GM23338 (cell line): ENCODE data around the gene PRPF40B. TPM values are rescaled to one million over a fixed set of nuclear protein-coding genes. Genes with fewer than 3 reads are reported as not detected.

ENCODE experiments used
- ATAC-seq: fragments of 200-7000 bp; cut with Tn5 transposase; 3 replicates; pipeline ENCODE4 v1.9.1; 2020
- DNase-seq: peaks from one replicate; pipeline ENCODE4 v3.0.0-alpha.2; 2015; ENCODE audit warnings: low spot score
- H2AFZ ChIP-seq: fragments of 200-600 bp; sonication (generic); 2 replicates; pipeline ENCODE4 v1.8.0; 2016; ENCODE audit warnings: antibody characterized with exemption, mild to moderate bottlenecking, moderate library complexity
- H3F3A ChIP-seq: fragments of 200-600 bp; sonication (generic); replicated peaks from 2 replicates; pipeline ENCODE4 v1.8.0; 2017; ENCODE audit warnings: antibody characterized with exemption, mixed run types, low read depth
- H3K27ac ChIP-seq: fragments of 200-600 bp; sonication (generic); 2 replicates; pipeline ENCODE4 v1.6.1; 2016; ENCODE audit warnings: low read depth
- H3K27me3 ChIP-seq: fragments of 200-600 bp; sonication (generic); 2 replicates; pipeline ENCODE4 v1.8.0; 2016; ENCODE audit warnings: mild to moderate bottlenecking, mixed run types, moderate library complexity; ENCODE audit not compliant: insufficient read depth
- H3K36me3 ChIP-seq: fragments of 200-600 bp; sonication (generic); 2 replicates; pipeline ENCODE4 v1.8.0; 2016; ENCODE audit warnings: mild to moderate bottlenecking; ENCODE audit not compliant: insufficient read depth
- H3K4me1 ChIP-seq: fragments of 200-600 bp; sonication (generic); 2 replicates; pipeline ENCODE4 v1.8.0; 2016; ENCODE audit warnings: mild to moderate bottlenecking, moderate library complexity; ENCODE audit not compliant: insufficient read depth
- H3K4me2 ChIP-seq: fragments of 200-600 bp; sonication (generic); 2 replicates; pipeline ENCODE4 v1.7.1; 2017; ENCODE audit warnings: mixed run types
- H3K4me3 ChIP-seq: fragments of 200-600 bp; sonication (generic); 2 replicates; pipeline ENCODE4 v1.6.1; 2016; ENCODE audit warnings: mixed run types
- H3K79me2 ChIP-seq: fragments of 200-600 bp; sonication (generic); replicated peaks from 2 replicates; pipeline ENCODE4 v1.8.0; 2017; ENCODE audit warnings: mild to moderate bottlenecking; ENCODE audit not compliant: insufficient read depth
- H3K9me2 ChIP-seq: fragments of 200-600 bp; sonication (generic); 2 replicates; pipeline ENCODE4 v1.8.0; 2017; ENCODE audit not compliant: insufficient read depth
- H4K20me1 ChIP-seq: fragments of 200-600 bp; sonication (generic); replicated peaks from 2 replicates; pipeline ENCODE4 v1.8.0; 2017; ENCODE audit warnings: mild to moderate bottlenecking; ENCODE audit not compliant: insufficient read depth
- H3K27ac Mint-ChIP-seq: 2 replicates; pipeline ENCODE4 v1.8.0; 2020; ENCODE audit warnings: inconsistent platforms, mild to moderate bottlenecking, moderate library complexity, mixed read lengths
- H3K27me3 Mint-ChIP-seq: 3 replicates; pipeline ENCODE4 v1.8.0; 2022; ENCODE audit warnings: low read depth, mild to moderate bottlenecking, moderate library complexity, mixed read lengths, inconsistent platforms; ENCODE audit not compliant: insufficient read depth, poor library complexity
- H3K36me3 Mint-ChIP-seq: 3 replicates; pipeline ENCODE4 v1.8.0; 2021; ENCODE audit warnings: low read depth, mild to moderate bottlenecking, inconsistent platforms, moderate library complexity, mixed read lengths
- H3K4me1 Mint-ChIP-seq: 3 replicates; pipeline ENCODE4 v1.8.0; 2020; ENCODE audit warnings: mild to moderate bottlenecking, inconsistent platforms, mixed read lengths
- H3K4me3 Mint-ChIP-seq: 3 replicates; pipeline ENCODE4 v1.8.0; 2021; ENCODE audit warnings: moderate library complexity, mild to moderate bottlenecking, inconsistent platforms, mixed read lengths
- H3K9me3 Mint-ChIP-seq: 3 replicates; pipeline ENCODE4 v1.8.0; 2020; ENCODE audit warnings: moderate library complexity, mild to moderate bottlenecking, inconsistent platforms, mixed read lengths
- CREB1 ChIP-seq: fragments of 250-450 bp; sonication (Bioruptor Pico); IDR thresholded peaks from 2 replicates; pipeline ENCODE4 v1.5.0; 2020; ENCODE audit warnings: low read depth, mild to moderate bottlenecking, moderate library complexity
- EZH2 ChIP-seq: fragments of 200-600 bp; sonication (generic); IDR thresholded peaks from one replicate; pipeline ENCODE4 v1.8.0; 2017; ENCODE audit warnings: antibody characterized with exemption, mild to moderate bottlenecking, low read depth; ENCODE audit not compliant: unreplicated experiment
- STAT1 ChIP-seq: IDR thresholded peaks from one replicate; pipeline ENCODE4 v1.6.1; 2016; ENCODE audit warnings: antibody characterized with exemption; ENCODE audit not compliant: unreplicated experiment
- ZNF114 ChIP-seq: fragments of 250-450 bp; sonication (Bioruptor Pico); IDR thresholded peaks from 2 replicates; pipeline ENCODE4 v1.5.0; 2020; ENCODE audit warnings: mild to moderate bottlenecking, moderate library complexity
- ZNF331 ChIP-seq: fragments of 250-450 bp; sonication (Bioruptor Pico); IDR thresholded peaks from 2 replicates; pipeline ENCODE4 v1.5.0; 2020; ENCODE audit warnings: low read depth, mild to moderate bottlenecking, moderate library complexity
- polyA plus RNA-seq: library from polyadenylated mRNA; unstranded; fragments of >200 nt; fragmentation: Nextera tagmentation; extraction: Ambion mirVana; gene quantifications from 2 replicates; pipeline ENCODE4 v1.2.1, GENCODE V29; 2016
- total RNA-seq: library from RNA; depleted of rRNA; stranded (reverse); fragments of >200 nt; shearing (Covaris generic); gene quantifications from 2 replicates; pipeline ENCODE4 v1.2.3, GENCODE V29; 2014
- TF ChIP-seq, protein P1 (sequence below): IDR thresholded peaks from one replicate; pipeline ENCODE4 v1.6.1; 2018; ENCODE audit warnings: antibody characterized with exemption; ENCODE audit not compliant: unreplicated experiment
- TF ChIP-seq, protein P2 (sequence below): fragments of 250-450 bp; sonication (Bioruptor Pico); IDR thresholded peaks from 2 replicates; pipeline ENCODE4 v1.5.0; 2020; ENCODE audit warnings: mild to moderate bottlenecking, moderate library complexity
- TF ChIP-seq, protein P3 (sequence below), 2 experiments: fragments of 200-600 bp in 1 of 2; sonication (generic) in 1 of 2; conservative IDR thresholded peaks; 2 replicates each; pipeline versions ENCODE4 v1.5.1 to v1.6.1; 2016 to 2017; ENCODE audit warnings: antibody characterized with exemption in 2 of 2, low read depth in 2 of 2, mild to moderate bottlenecking in 2 of 2, moderate library complexity in 1 of 2

Gene PRPF40B
- total and polyA plus RNA-seq, 2 experiments from 2014 or later: 17.9 to 19.0 TPM

DNA sequence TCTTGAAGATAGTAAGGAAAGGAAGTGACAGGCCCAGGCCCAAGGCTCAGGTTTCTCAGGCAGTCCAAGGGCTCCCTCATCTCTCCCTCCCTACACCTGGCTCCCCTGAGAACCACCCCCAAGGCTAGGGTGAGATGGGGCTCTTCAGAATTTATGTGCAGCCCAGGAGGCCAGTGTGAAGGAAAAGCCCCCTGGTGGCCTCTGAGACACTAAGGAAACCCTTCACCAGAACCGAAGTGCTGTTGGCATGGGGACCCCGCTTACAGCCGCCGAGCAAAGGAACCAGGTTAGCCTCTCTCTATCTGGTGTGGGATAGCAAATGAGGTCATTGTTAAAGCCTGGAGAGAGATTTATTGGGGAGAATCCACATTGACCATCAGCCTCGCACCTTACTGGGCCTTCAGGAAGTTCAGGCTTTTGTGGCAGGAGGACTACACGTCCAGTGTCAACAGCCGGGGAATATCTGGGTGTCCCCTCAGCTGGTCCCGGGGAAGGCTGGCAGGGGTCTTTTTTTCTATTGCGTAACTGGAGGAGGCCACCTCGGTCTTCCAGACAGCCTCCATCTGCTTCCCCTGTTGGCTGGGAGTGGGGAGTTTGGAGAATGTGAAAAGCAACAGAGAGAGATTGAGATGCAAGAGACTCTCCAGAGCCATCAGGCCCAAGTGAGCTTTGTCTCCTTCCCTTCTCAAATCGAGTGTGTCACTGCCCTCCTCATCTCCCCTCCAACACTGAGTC lies 36.0 kb upstream of the PRPF40B start:
- H3K4me1 Mint-ChIP-seq: peaks cover 7% of the 10 kb centered on the region; the same call in 2 of the 3 replicates
- peak; percentile 38 for DNase-seq

DNA sequence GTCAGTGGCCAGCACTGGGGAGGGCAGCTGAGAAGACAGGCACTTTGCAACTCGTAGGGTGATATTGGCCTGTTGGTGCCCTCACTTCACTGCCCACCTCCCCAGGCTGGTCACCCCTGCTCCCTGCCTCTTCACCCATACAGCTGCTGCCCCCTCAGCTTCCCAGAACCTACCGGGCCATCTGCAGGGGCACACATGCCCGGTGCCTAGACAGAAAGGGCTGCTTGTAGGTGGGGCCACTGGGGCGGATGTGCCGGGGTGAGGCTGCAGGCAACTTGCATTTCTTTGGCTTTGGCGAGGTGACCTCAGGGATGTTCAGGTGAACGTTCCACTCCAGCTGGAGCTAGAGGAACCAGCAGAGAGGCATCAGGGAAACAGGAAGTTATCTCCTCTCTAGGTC lies 35.1 kb upstream of the PRPF40B start:
- no peak overlapping the region for H3K4me3 Mint-ChIP-seq
- H3K36me3 Mint-ChIP-seq: peaks cover 10% of the 10 kb centered on the region
- H3K27ac Mint-ChIP-seq: no peak overlapping the region
- Histone ChIP-seq H3K79me2 (no peaks in the 10 kb centered on the region), H3F3A (no peaks in the 10 kb centered on the region), H3K4me2 (no peak overlapping the region), H3K9me2 (no peaks in the 10 kb centered on the region), H4K20me1 (no peaks in the 10 kb centered on the region; the same call in 1 of the 2 replicates), H3K4me1 (no peaks in the 10 kb centered on the region), H3K36me3 (no peaks in the 10 kb centered on the region), H3K27ac (no peak overlapping the region), H2AFZ (no peak overlapping the region), H3K27me3 (no peaks in the 10 kb centered on the region), H3K4me3 (no peak overlapping the region)
- DNase-seq (no peak), ATAC-seq (no peak)
- peaks cover 6% of the 10 kb centered on the region for H3K27me3 Mint-ChIP-seq
- H3K9me3 Mint-ChIP-seq: no peaks in the 10 kb centered on the region
- H3K4me1 Mint-ChIP-seq: peaks cover 7% of the 10 kb centered on the region; the same call in 2 of the 3 replicates
- TF ChIP-seq, protein P1, sequence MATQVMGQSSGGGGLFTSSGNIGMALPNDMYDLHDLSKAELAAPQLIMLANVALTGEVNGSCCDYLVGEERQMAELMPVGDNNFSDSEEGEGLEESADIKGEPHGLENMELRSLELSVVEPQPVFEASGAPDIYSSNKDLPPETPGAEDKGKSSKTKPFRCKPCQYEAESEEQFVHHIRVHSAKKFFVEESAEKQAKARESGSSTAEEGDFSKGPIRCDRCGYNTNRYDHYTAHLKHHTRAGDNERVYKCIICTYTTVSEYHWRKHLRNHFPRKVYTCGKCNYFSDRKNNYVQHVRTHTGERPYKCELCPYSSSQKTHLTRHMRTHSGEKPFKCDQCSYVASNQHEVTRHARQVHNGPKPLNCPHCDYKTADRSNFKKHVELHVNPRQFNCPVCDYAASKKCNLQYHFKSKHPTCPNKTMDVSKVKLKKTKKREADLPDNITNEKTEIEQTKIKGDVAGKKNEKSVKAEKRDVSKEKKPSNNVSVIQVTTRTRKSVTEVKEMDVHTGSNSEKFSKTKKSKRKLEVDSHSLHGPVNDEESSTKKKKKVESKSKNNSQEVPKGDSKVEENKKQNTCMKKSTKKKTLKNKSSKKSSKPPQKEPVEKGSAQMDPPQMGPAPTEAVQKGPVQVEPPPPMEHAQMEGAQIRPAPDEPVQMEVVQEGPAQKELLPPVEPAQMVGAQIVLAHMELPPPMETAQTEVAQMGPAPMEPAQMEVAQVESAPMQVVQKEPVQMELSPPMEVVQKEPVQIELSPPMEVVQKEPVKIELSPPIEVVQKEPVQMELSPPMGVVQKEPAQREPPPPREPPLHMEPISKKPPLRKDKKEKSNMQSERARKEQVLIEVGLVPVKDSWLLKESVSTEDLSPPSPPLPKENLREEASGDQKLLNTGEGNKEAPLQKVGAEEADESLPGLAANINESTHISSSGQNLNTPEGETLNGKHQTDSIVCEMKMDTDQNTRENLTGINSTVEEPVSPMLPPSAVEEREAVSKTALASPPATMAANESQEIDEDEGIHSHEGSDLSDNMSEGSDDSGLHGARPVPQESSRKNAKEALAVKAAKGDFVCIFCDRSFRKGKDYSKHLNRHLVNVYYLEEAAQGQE: no peak
- TF ChIP-seq STAT1 (no peak), ZNF114 (no peak), CREB1 (CRISPR knock-in tag) (no peak), EZH2 (no peak)
- TF ChIP-seq, protein P2, sequence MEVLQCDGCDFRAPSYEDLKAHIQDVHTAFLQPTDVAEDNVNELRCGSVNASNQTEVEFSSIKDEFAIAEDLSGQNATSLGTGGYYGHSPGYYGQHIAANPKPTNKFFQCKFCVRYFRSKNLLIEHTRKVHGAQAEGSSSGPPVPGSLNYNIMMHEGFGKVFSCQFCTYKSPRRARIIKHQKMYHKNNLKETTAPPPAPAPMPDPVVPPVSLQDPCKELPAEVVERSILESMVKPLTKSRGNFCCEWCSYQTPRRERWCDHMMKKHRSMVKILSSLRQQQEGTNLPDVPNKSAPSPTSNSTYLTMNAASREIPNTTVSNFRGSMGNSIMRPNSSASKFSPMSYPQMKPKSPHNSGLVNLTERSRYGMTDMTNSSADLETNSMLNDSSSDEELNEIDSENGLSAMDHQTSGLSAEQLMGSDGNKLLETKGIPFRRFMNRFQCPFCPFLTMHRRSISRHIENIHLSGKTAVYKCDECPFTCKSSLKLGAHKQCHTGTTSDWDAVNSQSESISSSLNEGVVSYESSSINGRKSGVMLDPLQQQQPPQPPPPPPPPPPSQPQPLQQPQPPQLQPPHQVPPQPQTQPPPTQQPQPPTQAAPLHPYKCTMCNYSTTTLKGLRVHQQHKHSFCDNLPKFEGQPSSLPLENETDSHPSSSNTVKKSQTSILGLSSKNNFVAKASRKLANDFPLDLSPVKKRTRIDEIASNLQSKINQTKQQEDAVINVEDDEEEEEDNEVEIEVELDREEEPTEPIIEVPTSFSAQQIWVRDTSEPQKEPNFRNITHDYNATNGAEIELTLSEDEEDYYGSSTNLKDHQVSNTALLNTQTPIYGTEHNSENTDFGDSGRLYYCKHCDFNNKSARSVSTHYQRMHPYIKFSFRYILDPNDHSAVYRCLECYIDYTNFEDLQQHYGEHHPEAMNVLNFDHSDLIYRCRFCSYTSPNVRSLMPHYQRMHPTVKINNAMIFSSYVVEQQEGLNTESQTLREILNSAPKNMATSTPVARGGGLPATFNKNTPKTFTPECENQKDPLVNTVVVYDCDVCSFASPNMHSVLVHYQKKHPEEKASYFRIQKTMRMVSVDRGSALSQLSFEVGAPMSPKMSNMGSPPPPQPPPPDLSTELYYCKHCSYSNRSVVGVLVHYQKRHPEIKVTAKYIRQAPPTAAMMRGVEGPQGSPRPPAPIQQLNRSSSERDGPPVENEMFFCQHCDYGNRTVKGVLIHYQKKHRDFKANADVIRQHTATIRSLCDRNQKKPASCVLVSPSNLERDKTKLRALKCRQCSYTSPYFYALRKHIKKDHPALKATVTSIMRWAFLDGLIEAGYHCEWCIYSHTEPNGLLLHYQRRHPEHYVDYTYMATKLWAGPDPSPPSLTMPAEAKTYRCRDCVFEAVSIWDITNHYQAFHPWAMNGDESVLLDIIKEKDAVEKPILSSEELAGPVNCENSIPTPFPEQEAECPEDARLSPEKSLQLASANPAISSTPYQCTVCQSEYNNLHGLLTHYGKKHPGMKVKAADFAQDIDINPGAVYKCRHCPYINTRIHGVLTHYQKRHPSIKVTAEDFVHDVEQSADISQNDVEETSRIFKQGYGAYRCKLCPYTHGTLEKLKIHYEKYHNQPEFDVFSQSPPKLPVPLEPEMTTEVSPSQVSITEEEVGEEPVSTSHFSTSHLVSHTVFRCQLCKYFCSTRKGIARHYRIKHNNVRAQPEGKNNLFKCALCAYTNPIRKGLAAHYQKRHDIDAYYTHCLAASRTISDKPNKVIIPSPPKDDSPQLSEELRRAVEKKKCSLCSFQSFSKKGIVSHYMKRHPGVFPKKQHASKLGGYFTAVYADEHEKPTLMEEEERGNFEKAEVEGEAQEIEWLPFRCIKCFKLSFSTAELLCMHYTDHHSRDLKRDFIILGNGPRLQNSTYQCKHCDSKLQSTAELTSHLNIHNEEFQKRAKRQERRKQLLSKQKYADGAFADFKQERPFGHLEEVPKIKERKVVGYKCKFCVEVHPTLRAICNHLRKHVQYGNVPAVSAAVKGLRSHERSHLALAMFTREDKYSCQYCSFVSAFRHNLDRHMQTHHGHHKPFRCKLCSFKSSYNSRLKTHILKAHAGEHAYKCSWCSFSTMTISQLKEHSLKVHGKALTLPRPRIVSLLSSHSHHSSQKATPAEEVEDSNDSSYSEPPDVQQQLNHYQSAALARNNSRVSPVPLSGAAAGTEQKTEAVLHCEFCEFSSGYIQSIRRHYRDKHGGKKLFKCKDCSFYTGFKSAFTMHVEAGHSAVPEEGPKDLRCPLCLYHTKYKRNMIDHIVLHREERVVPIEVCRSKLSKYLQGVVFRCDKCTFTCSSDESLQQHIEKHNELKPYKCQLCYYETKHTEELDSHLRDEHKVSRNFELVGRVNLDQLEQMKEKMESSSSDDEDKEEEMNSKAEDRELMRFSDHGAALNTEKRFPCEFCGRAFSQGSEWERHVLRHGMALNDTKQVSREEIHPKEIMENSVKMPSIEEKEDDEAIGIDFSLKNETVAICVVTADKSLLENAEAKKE (CRISPR knock-in tag): no peak

More for the DNA sequence above, 36.0 kb upstream of the PRPF40B start:
- Histone ChIP-seq H3K4me3 (no peak overlapping the region), H3K4me1 (no peaks in the 10 kb centered on the region), H3K9me2 (no peaks in the 10 kb centered on the region), H2AFZ (no peak overlapping the region), H3K27me3 (no peaks in the 10 kb centered on the region), H3K27ac (no peak overlapping the region), H3K36me3 (no peaks in the 10 kb centered on the region), H3F3A (no peaks in the 10 kb centered on the region), H3K79me2 (0 out of 2 replicates have a peak, but pooled peaks cover 6% of the 10 kb centered on the region), H4K20me1 (no peaks in the 10 kb centered on the region; the same call in 1 of the 2 replicates), H3K4me2 (no peak overlapping the region)
- peaks cover 6% of the 10 kb centered on the region for H3K27me3 Mint-ChIP-seq
- H3K27ac Mint-ChIP-seq: no peak overlapping the region
- no peak overlapping the region for H3K4me3 Mint-ChIP-seq
- H3K36me3 Mint-ChIP-seq: peaks cover 10% of the 10 kb centered on the region
- peak; percentile 49; the same call in 2 of the 3 replicates for ATAC-seq
- TF ChIP-seq, protein P3, sequence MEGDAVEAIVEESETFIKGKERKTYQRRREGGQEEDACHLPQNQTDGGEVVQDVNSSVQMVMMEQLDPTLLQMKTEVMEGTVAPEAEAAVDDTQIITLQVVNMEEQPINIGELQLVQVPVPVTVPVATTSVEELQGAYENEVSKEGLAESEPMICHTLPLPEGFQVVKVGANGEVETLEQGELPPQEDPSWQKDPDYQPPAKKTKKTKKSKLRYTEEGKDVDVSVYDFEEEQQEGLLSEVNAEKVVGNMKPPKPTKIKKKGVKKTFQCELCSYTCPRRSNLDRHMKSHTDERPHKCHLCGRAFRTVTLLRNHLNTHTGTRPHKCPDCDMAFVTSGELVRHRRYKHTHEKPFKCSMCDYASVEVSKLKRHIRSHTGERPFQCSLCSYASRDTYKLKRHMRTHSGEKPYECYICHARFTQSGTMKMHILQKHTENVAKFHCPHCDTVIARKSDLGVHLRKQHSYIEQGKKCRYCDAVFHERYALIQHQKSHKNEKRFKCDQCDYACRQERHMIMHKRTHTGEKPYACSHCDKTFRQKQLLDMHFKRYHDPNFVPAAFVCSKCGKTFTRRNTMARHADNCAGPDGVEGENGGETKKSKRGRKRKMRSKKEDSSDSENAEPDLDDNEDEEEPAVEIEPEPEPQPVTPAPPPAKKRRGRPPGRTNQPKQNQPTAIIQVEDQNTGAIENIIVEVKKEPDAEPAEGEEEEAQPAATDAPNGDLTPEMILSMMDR (conservative IDR thresholded peaks at IDR 0.05; ENCODE audit: low read depth in 2 of 2): 0 out of 4 replicates have a peak, but pooled peaks have one; percentile 7 to 22
- TF ChIP-seq ZNF331 (CRISPR knock-in tag): no peak
- H3K9me3 Mint-ChIP-seq: no peaks in the 10 kb centered on the region
